ENCODE results near the gene PCBP3.

- no peak for TF ChIP-seq CTCF (IDR thresholded peaks at IDR 0.05)
- TF ChIP-seq ZFX (IDR thresholded peaks at IDR 0.05; ENCODE audit: borderline replicate concordance): no peak
These were observed 269.3 kb downstream of the PCBP3 start for GRCh38 chr21:45912611-45913417.

All from 22Rv1 (cell line).